Measurements from ENCODE around the gene TRIM56.

The TRIM56 gene

DNA sequence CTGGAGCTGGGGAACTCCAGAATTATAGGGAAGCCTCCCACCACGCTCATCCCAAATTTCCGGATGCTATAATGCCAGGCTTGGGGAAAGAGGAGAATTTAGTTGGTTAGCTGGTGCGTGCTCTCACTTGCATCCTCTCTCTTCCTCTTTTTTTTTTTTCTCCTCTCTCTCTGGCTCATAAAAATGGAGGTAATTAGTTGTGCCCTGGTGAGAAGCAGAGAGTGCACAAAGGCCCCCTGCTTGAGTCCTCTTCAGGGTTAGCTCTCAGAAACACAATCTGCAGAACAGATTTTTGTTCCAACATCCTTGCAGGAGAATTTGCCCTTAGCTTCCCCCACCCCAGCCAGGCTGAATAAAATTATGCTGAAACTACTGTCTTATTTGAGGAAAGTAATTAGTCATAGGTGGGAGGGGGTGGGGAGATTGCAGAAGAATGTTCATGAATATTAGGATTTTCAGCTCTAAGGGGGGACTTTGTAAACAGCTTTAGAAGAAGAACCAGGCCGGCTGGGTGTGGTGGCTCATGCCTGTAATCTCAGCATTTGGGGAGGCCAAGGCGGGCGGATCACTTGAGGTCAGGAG lies 49.2 kb downstream of the TRIM56 start:
- no peak for DNase-seq

DNA sequence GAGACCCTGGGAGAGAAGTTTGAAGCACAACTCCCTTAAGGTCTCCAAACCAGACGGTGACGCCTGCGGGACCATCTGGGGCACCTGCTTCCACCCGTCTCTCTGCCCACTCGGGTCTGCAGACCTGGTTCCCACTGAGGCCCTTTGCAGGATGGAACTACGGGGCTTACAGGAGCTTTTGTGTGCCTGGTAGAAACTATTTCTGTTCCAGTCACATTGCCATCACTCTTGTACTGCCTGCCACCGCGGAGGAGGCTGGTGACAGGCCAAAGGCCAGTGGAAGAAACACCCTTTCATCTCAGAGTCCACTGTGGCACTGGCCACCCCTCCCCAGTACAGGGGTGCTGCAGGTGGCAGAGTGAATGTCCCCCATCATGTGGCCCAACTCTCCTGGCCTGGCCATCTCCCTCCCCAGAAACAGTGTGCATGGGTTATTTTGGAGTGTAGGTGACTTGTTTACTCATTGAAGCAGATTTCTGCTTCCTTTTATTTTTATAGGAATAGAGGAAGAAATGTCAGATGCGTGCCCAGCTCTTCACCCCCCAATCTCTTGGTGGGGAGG lies 52.5 kb downstream of the TRIM56 start:
- no peak for DNase-seq

DNA sequence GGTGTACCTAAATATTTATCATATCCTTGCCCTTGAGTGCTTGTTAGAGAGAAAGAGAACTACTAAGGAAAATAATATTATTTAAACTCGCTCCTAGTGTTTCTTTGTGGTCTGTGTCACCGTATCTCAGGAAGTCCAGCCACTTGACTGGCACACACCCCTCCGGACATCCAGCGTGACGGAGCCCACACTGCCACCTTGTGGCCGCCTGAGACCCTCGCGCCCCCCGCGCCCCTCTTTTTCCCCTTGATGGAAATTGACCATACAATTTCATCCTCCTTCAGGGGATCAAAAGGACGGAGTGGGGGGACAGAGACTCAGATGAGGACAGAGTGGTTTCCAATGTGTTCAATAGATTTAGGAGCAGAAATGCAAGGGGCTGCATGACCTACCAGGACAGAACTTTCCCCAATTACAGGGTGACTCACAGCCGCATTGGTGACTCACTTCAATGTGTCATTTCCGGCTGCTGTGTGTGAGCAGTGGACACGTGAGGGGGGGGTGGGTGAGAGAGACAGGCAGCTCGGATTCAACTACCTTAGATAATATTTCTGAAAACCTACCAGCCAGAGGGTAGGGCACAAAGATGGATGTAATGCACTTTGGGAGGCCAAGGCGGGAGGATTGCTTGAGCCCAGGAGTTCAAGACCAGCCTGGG lies 53.1 kb downstream of the TRIM56 start:
- DNase-seq = peak; percentile 89

GRCh38 chr7:101140339-101140699 lies 55.0 kb downstream of the TRIM56 start:
- no peak for DNase-seq

DNA sequence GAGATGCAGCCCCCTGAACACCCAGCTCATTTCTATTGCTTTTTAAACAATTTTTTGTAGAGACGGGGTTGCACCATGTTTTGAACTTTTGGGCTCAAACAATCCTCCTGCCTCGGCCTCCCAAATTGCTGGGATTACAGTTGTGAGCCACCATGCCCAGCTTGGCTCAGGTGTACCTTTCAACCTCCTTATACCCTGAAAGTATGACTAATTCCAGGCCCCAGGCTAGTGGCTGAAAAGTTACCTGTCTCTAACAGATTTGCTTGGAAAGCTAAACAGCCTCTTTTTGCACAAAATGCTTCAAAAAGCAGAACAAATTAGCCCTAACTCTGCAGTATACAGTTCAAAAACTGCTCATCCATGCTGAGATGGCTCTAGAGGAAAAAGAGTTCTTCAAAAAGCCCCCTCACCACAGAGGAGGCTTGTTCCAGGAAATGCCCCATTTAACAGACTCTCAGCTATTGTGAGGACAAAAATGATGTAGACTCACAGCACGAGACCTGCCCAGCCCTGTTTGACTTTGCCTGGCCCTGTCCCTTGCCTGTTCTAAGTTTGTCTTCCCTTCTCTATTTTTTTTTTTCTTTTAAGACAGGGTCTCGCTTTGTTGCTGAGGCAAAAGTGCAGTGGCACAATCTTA lies 55.6 kb downstream of the TRIM56 start:
- DNase-seq = no peak

Data from activated naive CD4-positive, alpha-beta T cell treated with Interleukin-2 at 50 U/mL for 16 hours (primary cell).